ENCODE data around the gene SKIC2.
A peak's percentile ranks its signal among the peaks of the same experiment; 100 is the strongest.
"Not testable (repeated sequence)": the region's sequence is repeated elsewhere in the genome, so short reads cannot be mapped to it uniquely, and the experiment has no call there.

Gene SKIC2

GRCh38 chr6:31930962-31931361 lies 28.0 kb upstream of the SKIC2 start:
- DNase-seq (ENCODE audit: low read depth in 2 of 2), result no peak

GRCh38 chr6:31932137-31932536 lies 26.8 kb upstream of the SKIC2 start:
- not testable (repeated sequence) for H3K4me3 ChIP-seq (replicated peaks in 1 of 2; ENCODE audit: low read depth in 2 of 2, low read length in 2 of 2); DNase-seq (ENCODE audit: low read depth in 2 of 2)

More at GRCh38 chr6:31930962-31931361, 28.0 kb upstream of the SKIC2 start:
- TF ChIP-seq CTCF (IDR thresholded peaks at IDR 0.05; ENCODE audit: low read depth, low read length), result no peak
- H3K4me3 ChIP-seq (replicated peaks in 1 of 2; ENCODE audit: low read depth in 2 of 2, low read length in 2 of 2), result no peak overlapping the region

GRCh38 chr6:31933537-31933936 lies 25.4 kb upstream of the SKIC2 start:
- no peak for DNase-seq (ENCODE audit: low read depth in 2 of 2)
- H3K4me3 ChIP-seq (replicated peaks in 1 of 2; ENCODE audit: low read depth in 2 of 2, low read length in 2 of 2), result no peak overlapping the region
- TF ChIP-seq CTCF (IDR thresholded peaks at IDR 0.05; ENCODE audit: low read depth, low read length), result no peak

GRCh38 chr6:31935021-31935420 lies 24.0 kb upstream of the SKIC2 start:
- TF ChIP-seq CTCF (IDR thresholded peaks at IDR 0.05; ENCODE audit: low read depth, low read length), result no peak
- no peak for DNase-seq (ENCODE audit: low read depth in 2 of 2)
- H3K4me3 ChIP-seq (replicated peaks in 1 of 2; ENCODE audit: low read depth in 2 of 2, low read length in 2 of 2), result no peak overlapping the region

- DNase-seq (ENCODE audit: low read depth in 2 of 2), result no peak
- no peak for TF ChIP-seq CTCF (IDR thresholded peaks at IDR 0.05; ENCODE audit: low read depth, low read length)
- H3K4me3 ChIP-seq (replicated peaks in 1 of 2; ENCODE audit: low read depth in 2 of 2, low read length in 2 of 2), result no peak overlapping the region
Measured at GRCh38 chr6:31935823-31936222, 23.2 kb upstream of the SKIC2 start.

- no peak for TF ChIP-seq CTCF (IDR thresholded peaks at IDR 0.05; ENCODE audit: low read depth, low read length)
- no peak overlapping the region for H3K4me3 ChIP-seq (replicated peaks in 1 of 2; ENCODE audit: low read depth in 2 of 2, low read length in 2 of 2)
- peak in 1 of 2 donors; percentile 27 for DNase-seq (ENCODE audit: low read depth in 2 of 2)
Measured at GRCh38 chr6:31940256-31940664, 18.7 kb upstream of the SKIC2 start.

GRCh38 chr6:31943742-31944141 lies 15.2 kb upstream of the SKIC2 start:
- TF ChIP-seq CTCF (IDR thresholded peaks at IDR 0.05; ENCODE audit: low read depth, low read length), result no peak
- no peak overlapping the region for H3K4me3 ChIP-seq (replicated peaks in 1 of 2; ENCODE audit: low read depth in 2 of 2, low read length in 2 of 2)
- DNase-seq (ENCODE audit: low read depth in 2 of 2), result no peak

Measured in cardiac fibroblast (primary cell).